Gastrocnemius medialis (tissue), 4 donors: Measurements from ENCODE around the gene EDC3.

Source experiments
- POLR2A ChIP-seq, 2 donors: fragments of 450-650 bp; IDR thresholded peaks; one replicate each; pipeline ENCODE4 v1.6.1; 2017; ENCODE audit warnings: antibody characterized with exemption in 2 of 2, mild to moderate bottlenecking in 2 of 2, moderate library complexity in 2 of 2
- TF ChIP-seq, protein P1 (sequence below), 5 experiments: fragments of 450-650 bp in 3 of 5; fragments of 200-600 bp in 2 of 5; sonication (generic) in 2 of 5; IDR thresholded peaks in 4 of 5; conservative IDR thresholded peaks in 1 of 5; 1 replicate in 4 of 5; 2 replicates in 1 of 5; pipeline ENCODE4 v1.5.1; 2016 to 2019; ENCODE audit warnings: antibody characterized with exemption in 5 of 5, mild to moderate bottlenecking in 3 of 5, moderate library complexity in 3 of 5

DNA sequence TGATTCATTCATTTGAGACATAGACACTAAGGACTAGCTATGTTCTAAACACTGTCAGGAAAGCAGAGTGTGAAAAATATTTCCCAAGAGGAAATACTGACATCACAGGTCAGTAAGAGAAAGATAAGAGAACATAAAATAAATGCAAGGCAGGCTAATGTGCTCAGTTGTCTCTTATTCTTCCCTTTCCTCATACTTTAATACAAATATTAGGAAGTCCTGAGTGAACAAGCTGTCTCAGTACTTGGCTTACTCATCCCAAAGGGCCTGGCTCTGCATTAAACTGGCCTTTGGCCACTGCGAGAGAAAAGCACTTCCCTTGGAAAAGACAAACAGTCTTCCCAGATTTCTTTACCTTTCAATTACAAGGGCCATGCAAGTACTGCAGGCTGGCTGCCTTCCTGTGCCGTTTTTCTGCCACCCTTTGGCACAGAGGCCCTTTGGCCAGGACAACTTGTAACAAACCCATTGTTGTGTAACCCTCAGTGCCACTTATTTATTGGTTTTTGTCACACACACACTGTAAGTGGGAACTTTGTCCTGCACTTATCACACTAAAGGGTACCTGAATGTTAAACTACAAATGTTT lies 31.7 kb downstream of the EDC3 start:
- TF ChIP-seq, protein P1, sequence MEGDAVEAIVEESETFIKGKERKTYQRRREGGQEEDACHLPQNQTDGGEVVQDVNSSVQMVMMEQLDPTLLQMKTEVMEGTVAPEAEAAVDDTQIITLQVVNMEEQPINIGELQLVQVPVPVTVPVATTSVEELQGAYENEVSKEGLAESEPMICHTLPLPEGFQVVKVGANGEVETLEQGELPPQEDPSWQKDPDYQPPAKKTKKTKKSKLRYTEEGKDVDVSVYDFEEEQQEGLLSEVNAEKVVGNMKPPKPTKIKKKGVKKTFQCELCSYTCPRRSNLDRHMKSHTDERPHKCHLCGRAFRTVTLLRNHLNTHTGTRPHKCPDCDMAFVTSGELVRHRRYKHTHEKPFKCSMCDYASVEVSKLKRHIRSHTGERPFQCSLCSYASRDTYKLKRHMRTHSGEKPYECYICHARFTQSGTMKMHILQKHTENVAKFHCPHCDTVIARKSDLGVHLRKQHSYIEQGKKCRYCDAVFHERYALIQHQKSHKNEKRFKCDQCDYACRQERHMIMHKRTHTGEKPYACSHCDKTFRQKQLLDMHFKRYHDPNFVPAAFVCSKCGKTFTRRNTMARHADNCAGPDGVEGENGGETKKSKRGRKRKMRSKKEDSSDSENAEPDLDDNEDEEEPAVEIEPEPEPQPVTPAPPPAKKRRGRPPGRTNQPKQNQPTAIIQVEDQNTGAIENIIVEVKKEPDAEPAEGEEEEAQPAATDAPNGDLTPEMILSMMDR (IDR thresholded peaks at IDR 0.05 in 4 of 5, conservative IDR thresholded peaks at IDR 0.05 in 1 of 5) = no peak
- no peak for TF ChIP-seq POLR2A (IDR thresholded peaks at IDR 0.05)
